ENCODE results near the gene UBE2O.

Gene UBE2O

GRCh38 chr17:76444518-76445311 lies 8.2 kb downstream of the UBE2O start (continued):
- TF ChIP-seq ZNF792 (tag by site-specific recombination; IDR thresholded peaks at IDR 0.05) (no peak), ZNF391 (tag by site-specific recombination; IDR thresholded peaks at IDR 0.05; ENCODE audit: borderline replicate concordance, low read depth) (no peak), MEIS1 (CRISPR knock-in tag; IDR thresholded peaks at IDR 0.05; ENCODE audit: borderline replicate concordance) (no peak), ZNF768 (tag by site-specific recombination; IDR thresholded peaks at IDR 0.05) (no peak), ZNF791 (tag by site-specific recombination; IDR thresholded peaks at IDR 0.05) (no peak), ZNF157 (tag by site-specific recombination; IDR thresholded peaks at IDR 0.05) (no peak), PBX3 (CRISPR knock-in tag; IDR thresholded peaks at IDR 0.05) (no peak), SALL2 (tag by site-specific recombination; IDR thresholded peaks at IDR 0.05; ENCODE audit: borderline replicate concordance) (no peak), ZNF302 (tag by site-specific recombination; IDR thresholded peaks at IDR 0.05; ENCODE audit: low read depth) (no peak), ZNF501 (tag by site-specific recombination; IDR thresholded peaks at IDR 0.05) (no peak), YY2 (tag by site-specific recombination; IDR thresholded peaks at IDR 0.05) (no peak), TCF7L2 (IDR thresholded peaks at IDR 0.05; ENCODE audit: borderline replicate concordance, low read depth, low read length) (no peak), ZNF133 (tag by site-specific recombination; IDR thresholded peaks at IDR 0.05) (no peak), ZNF423 (tag by site-specific recombination; IDR thresholded peaks at IDR 0.05) (no peak), BCL11A (tag by site-specific recombination; IDR thresholded peaks at IDR 0.05; ENCODE audit: low read depth) (peak; percentile 41; the same call in 1 of the 2 replicates), GLIS2 (tag by site-specific recombination; IDR thresholded peaks at IDR 0.05) (no peak; the same call in 1 of the 2 replicates), ZNF692 (tag by site-specific recombination; IDR thresholded peaks at IDR 0.05) (no peak), ZNF184 (tag by site-specific recombination; IDR thresholded peaks at IDR 0.05) (no peak), HOXC10 (CRISPR knock-in tag; IDR thresholded peaks at IDR 0.05) (no peak), ZBTB10 (tag by site-specific recombination; IDR thresholded peaks at IDR 0.05) (no peak), PRDM4 (tag by site-specific recombination; IDR thresholded peaks at IDR 0.05) (no peak), ZNF280D (tag by site-specific recombination; IDR thresholded peaks at IDR 0.05) (no peak), ZNF362 (tag by site-specific recombination; IDR thresholded peaks at IDR 0.05) (0 out of 2 replicates have a peak, but pooled peaks have one; percentile 50)
